Kidney epithelial cell (primary cell): ENCODE results near the gene DEF6. TPM values are rescaled to one million over a fixed set of nuclear protein-coding genes. Genes with fewer than 3 reads are reported as not detected.

ENCODE experiments used
- DNase-seq: peaks from one replicate; pipeline ENCODE4 v3.0.0-alpha.2; 2010; ENCODE audit warnings: low read depth
- H3K27me3 ChIP-seq: 2 replicates; pipeline ENCODE4 v1.6.0; 2011; ENCODE audit warnings: low read length; ENCODE audit not compliant: control insufficient read depth, insufficient read depth
- H3K36me3 ChIP-seq: 2 replicates; pipeline ENCODE4 v1.5.1; 2011; ENCODE audit warnings: low read length; ENCODE audit not compliant: control insufficient read depth, insufficient read depth
- H3K4me3 ChIP-seq: 2 replicates; pipeline ENCODE4 v1.5.1; 2011; ENCODE audit warnings: low read depth, mild to moderate bottlenecking, control low read depth, low read length
- total RNA-seq: library from RNA; depleted of rRNA; stranded (reverse); fragments of >200 nt; gene quantifications from 2 replicates; pipeline ENCODE4 v1.2.3, GENCODE V29; 2015
- TF ChIP-seq, protein P1 (sequence below): IDR thresholded peaks from 2 replicates; pipeline ENCODE4 v1.5.1; 2011; ENCODE audit warnings: mild to moderate bottlenecking, moderate library complexity, low read length, control low read depth, inconsistent platforms; ENCODE audit not compliant: insufficient read depth, poor library complexity, severe bottlenecking

DEF6 gene
- total RNA-seq, 1 donor from 2014 or later: 3.2 TPM

DNA sequence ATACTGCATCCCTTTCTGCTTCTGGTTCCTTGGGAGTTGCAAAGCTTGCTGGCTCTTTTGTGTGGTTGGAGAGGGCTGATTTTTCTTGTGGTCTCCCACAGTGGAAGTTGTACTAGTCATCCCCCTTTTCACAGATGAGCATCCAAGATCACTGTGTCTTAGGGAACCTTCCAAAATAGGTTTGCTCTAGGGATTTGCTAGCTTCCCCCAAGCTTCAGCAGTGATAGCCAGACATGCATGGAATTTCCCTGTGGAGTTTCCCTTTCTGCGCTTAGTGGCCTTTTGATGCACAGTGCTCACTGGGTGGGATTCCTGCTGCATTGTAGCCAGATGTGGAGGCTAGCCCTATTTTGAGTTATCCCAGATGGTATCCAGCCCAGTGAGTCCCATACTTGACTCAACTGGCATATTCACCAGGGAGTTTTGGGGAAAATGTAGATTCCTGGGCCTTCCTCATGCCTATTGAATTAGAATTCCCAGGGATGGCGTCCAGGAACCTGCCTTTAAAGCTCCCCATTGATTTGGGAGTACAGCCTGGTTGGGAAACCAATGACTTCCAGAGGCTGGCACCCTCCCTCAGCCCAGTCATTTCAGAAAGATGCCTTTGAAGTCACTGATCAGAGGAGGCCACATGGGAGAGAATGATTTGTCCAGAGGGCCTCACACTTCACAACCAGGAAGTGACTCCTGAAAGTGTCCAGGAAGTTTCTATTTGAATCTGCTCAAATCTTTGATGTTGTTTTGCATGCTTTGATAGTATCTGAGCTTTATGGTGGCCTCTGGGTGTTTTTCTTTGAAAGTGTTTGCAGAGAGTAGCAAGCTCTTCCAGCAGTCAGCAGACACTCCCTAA lies 70.6 kb downstream of the DEF6 start:
- Histone ChIP-seq H3K4me3 (no peak overlapping the region), H3K27me3 (no peaks in the 10 kb centered on the region), H3K36me3 (peaks cover 1% of the 10 kb centered on the region)
- DNase-seq: no peak
- TF ChIP-seq, protein P1, sequence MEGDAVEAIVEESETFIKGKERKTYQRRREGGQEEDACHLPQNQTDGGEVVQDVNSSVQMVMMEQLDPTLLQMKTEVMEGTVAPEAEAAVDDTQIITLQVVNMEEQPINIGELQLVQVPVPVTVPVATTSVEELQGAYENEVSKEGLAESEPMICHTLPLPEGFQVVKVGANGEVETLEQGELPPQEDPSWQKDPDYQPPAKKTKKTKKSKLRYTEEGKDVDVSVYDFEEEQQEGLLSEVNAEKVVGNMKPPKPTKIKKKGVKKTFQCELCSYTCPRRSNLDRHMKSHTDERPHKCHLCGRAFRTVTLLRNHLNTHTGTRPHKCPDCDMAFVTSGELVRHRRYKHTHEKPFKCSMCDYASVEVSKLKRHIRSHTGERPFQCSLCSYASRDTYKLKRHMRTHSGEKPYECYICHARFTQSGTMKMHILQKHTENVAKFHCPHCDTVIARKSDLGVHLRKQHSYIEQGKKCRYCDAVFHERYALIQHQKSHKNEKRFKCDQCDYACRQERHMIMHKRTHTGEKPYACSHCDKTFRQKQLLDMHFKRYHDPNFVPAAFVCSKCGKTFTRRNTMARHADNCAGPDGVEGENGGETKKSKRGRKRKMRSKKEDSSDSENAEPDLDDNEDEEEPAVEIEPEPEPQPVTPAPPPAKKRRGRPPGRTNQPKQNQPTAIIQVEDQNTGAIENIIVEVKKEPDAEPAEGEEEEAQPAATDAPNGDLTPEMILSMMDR: no peak

DNA sequence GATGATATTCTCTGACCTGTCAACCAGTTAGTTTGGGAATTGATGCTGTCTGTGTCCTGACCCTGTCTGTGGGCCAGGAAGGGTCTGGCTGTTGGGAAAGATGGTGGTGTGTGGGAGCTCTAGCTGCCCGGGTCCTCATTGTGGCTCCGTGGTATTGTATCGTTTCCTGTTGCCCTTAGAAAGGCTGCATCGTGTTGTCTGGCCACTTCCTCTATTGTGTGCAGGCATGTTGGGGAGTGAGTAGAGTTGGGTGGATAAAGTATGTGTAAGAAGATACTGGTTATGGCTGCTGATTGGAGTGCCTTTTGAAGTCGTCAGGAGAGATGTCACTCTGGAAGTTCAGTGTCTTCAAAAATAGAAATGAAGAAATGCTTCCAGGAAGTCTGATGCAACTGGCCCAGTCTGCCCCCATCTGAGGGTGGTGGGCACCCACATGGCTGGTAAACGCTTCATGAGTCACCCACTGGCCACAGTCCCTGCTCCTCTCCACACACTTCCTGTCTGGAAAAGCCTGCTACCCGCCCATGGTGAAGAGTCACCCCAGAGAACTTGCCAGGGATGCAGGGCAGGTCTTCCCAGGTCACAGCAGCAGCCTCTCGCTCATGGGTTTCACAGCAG lies 72.6 kb downstream of the DEF6 start:
- TF ChIP-seq, protein P1: no peak
- Histone ChIP-seq H3K27me3 (no peaks in the 10 kb centered on the region), H3K4me3 (no peak overlapping the region), H3K36me3 (peaks cover 1% of the 10 kb centered on the region)
- peak; percentile 91 for DNase-seq

DNA sequence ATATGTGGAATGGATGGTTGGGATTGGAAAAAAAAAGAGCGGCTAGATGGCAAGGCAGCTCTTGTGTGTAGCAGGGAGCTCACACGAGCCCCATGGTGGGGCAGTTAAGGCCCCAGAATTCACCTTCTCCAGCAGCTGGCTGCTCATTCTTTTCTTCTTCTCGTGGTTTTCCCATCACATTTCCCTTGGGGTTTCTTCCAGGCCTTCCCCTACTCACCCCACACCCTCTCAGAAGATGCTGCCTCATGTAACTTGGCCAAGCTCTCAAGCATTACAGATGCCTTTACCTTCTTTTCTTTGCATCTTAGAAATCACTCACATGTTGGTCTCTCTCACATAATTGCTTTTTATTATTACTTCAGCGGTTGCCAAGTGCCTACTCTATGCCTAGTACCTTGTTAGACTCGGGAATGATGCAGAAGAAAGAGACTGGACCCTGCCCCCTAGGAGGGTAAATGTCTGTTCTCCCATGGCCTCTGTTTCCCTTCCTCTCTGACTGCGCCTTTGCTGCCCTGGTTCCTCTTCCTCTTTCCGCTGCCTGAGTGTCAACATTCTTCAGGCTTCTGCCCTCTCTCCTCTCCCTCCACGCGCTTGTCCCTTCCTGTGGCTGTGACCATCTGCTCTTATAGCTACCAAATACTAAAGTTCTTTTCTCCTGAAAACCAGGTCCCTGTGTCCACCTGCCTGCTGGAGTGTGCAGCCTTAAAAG lies 73.3 kb downstream of the DEF6 start:
- Histone ChIP-seq H3K4me3 (no peak overlapping the region), H3K27me3 (no peaks in the 10 kb centered on the region), H3K36me3 (peaks cover 1% of the 10 kb centered on the region)
- TF ChIP-seq, protein P1: no peak
- no peak for DNase-seq

Other genes starting within 250 kb of the DEF6 start
- 0.41 TPM in 1 of 2 replicates, not detected in the other for gene TCP11, start 156.5 kb upstream of the DEF6 start, total RNA-seq
- gene SCUBE3, start 83.9 kb upstream of the DEF6 start, total RNA-seq: 1.4 and 1.8 TPM in 2 replicates
- gene ZNF76, start 38.1 kb upstream of the DEF6 start, total RNA-seq: 21.2 and 23.6 TPM in 2 replicates
- 13.5 and 15.0 TPM in 2 replicates for gene PPARD, start 44.7 kb downstream of the DEF6 start, total RNA-seq
- 5.8 and 6.6 TPM in 2 replicates for gene FANCE, start 154.5 kb downstream of the DEF6 start, total RNA-seq
- 1,851 and 1,876 TPM in 2 replicates for gene RPL10A, start 170.6 kb downstream of the DEF6 start, total RNA-seq
- 18.1 and 23.8 TPM in 2 replicates for gene TEAD3, start 199.3 kb downstream of the DEF6 start, total RNA-seq
- not detected in 2 replicates for gene TULP1, start 215.1 kb downstream of the DEF6 start, total RNA-seq